GM10266 (cell line): ENCODE results near the gene CNOT10.

Source experiments
- DNase-seq: peaks from one replicate; pipeline ENCODE4 v3.0.0; 2012; ENCODE audit errors: extremely low spot score
- CTCF ChIP-seq: IDR thresholded peaks from 2 replicates; pipeline ENCODE4 v1.5.1; 2012; ENCODE audit warnings: mild to moderate bottlenecking, low read depth; ENCODE audit not compliant: control insufficient read depth, insufficient read depth; ENCODE audit errors: missing control alignments

Gene CNOT10

DNA sequence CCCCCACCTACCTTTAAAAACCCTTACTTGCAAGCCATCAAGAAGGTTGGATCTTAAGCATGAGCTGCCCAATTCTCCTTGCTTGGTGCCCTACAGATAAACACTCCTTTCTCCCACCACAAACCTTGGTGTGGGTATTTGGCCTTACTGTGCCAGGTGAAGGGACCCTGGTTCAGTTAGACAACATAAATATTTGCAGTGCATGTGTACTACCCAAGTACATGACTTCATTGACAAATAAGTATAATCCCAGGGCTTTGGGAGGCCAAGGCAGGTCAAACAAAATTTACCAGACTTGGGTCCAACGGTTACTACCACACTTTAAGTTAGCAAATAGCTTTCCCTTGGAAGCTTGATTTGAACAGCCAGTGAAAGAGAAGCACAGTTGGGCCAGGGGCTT is 9.3 kb upstream of the CNOT10 start:
- no peak for TF ChIP-seq CTCF
- DNase-seq, result no peak

DNA sequence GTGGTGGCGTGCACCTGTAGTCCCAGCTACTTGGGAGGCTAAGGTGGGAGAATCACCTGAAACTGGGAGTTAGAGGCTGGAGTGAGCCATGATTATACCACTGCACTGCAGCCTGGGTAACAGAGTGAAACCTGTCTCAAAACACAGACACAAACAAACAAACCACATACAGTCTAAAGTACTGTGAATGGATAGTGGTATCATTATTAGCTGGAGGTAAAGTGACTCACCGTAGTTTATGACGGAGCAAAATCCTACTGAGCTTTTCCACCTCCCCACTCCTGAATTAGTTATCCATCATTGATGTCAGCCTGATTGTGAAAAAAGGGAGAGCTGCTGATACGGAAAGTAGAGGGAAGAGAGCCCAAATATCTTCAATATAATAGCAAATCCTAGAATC is 3.2 kb upstream of the CNOT10 start:
- DNase-seq, result no peak
- TF ChIP-seq CTCF, result no peak

GRCh38 chr3:32684029-32684799 is 774 bp upstream of the CNOT10 start:
- DNase-seq, result no peak
- TF ChIP-seq CTCF, result no peak

DNA sequence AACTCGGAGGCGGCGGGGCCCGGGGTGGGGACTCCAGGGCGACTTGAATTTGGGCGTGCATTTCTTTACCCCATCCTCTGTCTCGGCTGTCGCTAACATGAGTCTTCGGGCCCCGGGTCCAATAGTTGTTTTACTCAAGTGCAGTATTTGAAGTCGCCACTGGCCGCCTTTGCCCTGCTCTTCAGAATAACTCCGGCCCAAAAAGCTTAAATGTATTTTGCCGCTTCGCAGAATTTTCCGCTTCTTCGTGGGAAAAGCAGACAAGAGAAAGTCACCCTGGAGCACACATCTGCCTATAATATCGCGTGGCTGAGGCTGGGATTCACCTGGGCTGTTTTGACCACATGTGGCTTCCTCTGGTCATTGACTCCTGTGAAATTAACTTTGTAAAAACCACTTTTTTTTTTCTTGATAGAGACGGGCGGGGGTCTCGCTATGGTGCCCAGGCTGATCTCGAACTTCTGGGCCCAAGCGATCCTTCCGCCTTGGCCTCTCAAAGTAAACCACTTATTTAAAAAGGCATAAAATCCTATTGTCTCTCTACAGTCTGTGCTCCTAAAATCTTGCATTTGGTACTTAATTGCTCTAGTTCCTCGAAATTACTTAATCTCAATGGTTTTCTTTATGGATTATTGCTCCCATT is 676 bp downstream of the CNOT10 start:
- TF ChIP-seq CTCF, result no peak

DNA sequence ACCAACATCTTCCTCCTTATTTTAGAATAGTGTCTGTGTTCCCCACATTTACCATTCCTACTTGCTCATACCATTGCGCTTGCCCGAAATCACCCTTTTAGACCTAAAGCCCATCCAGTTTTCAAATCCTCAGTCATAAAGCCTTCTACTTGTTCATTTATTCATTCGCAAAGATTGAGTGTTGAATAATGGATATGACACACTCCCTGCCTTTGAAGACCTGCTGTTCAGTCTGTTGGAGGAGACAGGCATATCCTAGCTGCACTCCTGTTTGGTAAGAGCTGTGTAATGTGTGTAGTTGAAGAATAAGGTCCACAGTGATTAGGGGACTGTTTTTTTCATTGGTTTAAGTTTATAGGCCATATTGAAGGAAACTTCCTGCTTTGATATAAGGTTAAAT is 1.7 kb downstream of the CNOT10 start:
- DNase-seq, result no peak
- no peak for TF ChIP-seq CTCF

More for the DNA sequence above, 676 bp downstream of the CNOT10 start:
- DNase-seq, result no peak

DNA sequence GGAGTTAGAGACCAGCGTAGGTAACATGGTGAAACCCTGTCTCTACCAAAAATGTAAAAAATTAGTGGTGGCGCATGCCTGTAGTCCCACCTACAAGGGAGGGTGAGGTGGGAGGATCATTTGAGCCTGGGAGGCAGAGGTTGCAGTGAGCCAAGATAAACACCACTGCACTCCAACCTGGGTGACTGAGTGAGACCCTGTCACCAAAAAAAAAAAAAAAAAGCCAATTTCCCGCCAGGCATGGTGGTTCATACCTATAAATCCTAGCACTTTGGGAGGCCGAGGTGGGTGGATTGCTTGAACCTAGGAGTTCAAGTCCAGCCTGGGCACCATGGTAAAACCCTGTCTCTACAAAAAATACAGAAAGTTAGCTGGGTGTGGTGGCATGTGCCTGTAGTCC is 6.9 kb downstream of the CNOT10 start:
- no peak for TF ChIP-seq CTCF
- DNase-seq, result no peak

DNA sequence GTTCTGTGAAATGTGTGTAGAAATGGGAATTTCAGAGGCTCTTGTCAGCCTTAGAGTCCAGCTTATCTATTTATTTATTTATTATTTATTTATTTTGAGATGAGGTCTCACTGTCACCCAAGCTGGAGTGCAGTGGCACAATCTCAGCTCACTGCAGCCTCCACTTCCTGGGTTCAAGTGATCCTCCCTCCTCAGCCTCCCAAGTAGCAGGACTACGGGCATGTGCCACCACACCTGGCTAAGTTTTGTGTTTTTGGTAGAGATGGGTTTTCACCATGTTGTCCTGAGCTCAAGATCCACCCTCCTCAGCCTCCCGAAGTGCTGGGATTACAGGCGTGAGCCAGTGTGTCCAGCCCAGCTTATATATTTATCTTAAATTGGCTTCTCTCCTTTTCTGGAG is 11.5 kb downstream of the CNOT10 start:
- no peak for DNase-seq
- no peak for TF ChIP-seq CTCF
